Measurements from ENCODE around the gene GSAP. TPM values are rescaled to one million over a fixed set of nuclear protein-coding genes. Genes with fewer than 3 reads are reported as not detected.
"Not testable (repeated sequence)": the region's sequence is repeated elsewhere in the genome, so short reads cannot be mapped to it uniquely, and the experiment has no call there.

Gene GSAP
- total RNA-seq, 2 experiments from 2014 or later = 1.1 to 1.4 TPM

DNA sequence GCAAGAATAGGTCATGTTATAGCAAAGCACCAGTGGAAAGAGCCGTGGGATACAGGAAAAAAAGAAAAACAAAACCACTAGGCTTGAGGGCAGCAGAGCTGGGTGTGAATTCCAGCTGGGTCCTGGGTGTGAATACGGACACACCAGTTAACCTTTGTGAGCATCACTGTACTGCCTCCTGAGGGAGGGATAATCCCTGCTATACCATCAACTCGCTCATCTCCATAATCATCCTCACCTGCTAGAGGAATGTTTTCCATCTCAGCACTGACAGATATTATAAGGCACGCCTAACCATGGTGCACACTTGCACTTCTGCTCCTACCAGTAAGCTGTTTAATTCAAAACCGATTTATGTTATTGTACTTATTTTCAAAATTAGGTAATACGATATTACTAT, 62.2 kb downstream of the GSAP start:
- H3K36me3 Mint-ChIP-seq (ENCODE audit: low read depth) = no peaks in the 10 kb centered on the region
- intact Hi-C loops (cut with DNase I, micrococcal nuclease) = loop anchor here (2.0 to 5.0 kb wide), 3 partner anchors 23 to 183 kb away; partner anchors contain the start of gene PTPN12 (in 1 of the 2)
- ChIA-PET CTCF (no interaction called here), POLR2A (no interaction called here)
- H3K9me3 Mint-ChIP-seq (ENCODE audit: low read depth) = no peaks in the 10 kb centered on the region
- DNase-seq = no peak
- H3K27me3 Mint-ChIP-seq = no peaks in the 10 kb centered on the region
- peaks cover 48% of the 10 kb centered on the region for H3K4me1 Mint-ChIP-seq
- ATAC-seq = no peak
- no peak overlapping the region for H3K27ac Mint-ChIP-seq
- no peak overlapping the region for H3K4me3 Mint-ChIP-seq

GRCh38 chr7:77353407-77353721, 62.8 kb downstream of the GSAP start:
- CTCF ChIA-PET = no interaction called here
- no peak overlapping the region for H3K4me3 Mint-ChIP-seq
- no peaks in the 10 kb centered on the region for H3K27me3 Mint-ChIP-seq
- peaks cover 53% of the 10 kb centered on the region for H3K4me1 Mint-ChIP-seq
- intact Hi-C loops (cut with DNase I, micrococcal nuclease) = loop anchor here (2.0 to 5.0 kb wide), 3 partner anchors 23 to 184 kb away; partner anchors contain the start of gene PTPN12 (in 1 of the 2)
- ATAC-seq (no peak), DNase-seq (no peak)
- H3K9me3 Mint-ChIP-seq (ENCODE audit: low read depth) = no peaks in the 10 kb centered on the region
- no peaks in the 10 kb centered on the region for H3K36me3 Mint-ChIP-seq (ENCODE audit: low read depth)
- no peak overlapping the region for H3K27ac Mint-ChIP-seq
- POLR2A ChIA-PET = no interaction called here

DNA sequence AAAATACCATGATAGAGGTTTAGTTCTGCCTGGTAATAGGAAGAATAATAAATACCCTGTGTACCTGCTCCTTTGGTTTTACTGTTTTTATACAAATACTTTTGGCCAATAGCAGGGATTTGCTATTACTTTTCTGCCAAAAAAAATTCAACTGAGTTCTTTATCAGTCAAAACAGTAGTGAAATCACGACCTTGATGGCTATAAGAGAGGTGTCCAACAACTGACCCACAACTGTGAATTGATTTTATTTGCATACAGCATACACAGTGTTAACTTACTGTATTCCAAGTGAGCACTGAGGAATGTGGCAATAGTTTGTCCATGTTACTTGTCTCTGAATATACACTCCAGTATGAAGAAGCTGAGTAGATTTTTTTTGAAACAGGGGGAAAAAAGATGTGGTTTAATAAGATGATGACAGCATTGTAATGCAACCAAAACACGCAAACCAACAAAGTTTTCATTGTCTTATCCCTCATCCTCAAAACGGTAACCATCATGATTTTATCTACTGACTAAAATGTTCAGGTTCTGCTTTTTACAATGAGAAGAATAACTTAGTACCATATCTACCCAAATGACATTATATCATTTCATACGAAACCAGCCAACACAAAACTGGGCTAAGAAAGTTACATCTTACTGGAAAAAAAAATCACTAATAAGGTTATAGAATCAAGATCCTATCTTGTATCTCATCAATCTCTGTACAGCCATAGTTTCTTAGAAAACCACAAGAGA, 63.3 kb downstream of the GSAP start:
- H3K4me3 Mint-ChIP-seq = no peak overlapping the region
- peak overlapping the region; percentile 40 for H3K27ac Mint-ChIP-seq
- H3K36me3 Mint-ChIP-seq (ENCODE audit: low read depth) = no peaks in the 10 kb centered on the region
- H3K4me1 Mint-ChIP-seq = peaks cover 56% of the 10 kb centered on the region
- ATAC-seq = peak; percentile 21
- intact Hi-C loops (cut with DNase I, micrococcal nuclease) = loop anchor here (2.0 to 5.0 kb wide), 3 partner anchors 22 to 184 kb away; partner anchors contain the start of gene PTPN12 (in 1 of the 2)
- POLR2A ChIA-PET = interaction anchor here (0.7 to 0.8 kb wide), 2 partner anchors 100 to 303 kb away, joined by 4 to 6 read pairs; no protein-coding TSS in a partner anchor
- H3K9me3 Mint-ChIP-seq (ENCODE audit: low read depth) = no peaks in the 10 kb centered on the region
- no peak for DNase-seq
- CTCF ChIA-PET = no interaction called here
- H3K27me3 Mint-ChIP-seq = no peaks in the 10 kb centered on the region

DNA sequence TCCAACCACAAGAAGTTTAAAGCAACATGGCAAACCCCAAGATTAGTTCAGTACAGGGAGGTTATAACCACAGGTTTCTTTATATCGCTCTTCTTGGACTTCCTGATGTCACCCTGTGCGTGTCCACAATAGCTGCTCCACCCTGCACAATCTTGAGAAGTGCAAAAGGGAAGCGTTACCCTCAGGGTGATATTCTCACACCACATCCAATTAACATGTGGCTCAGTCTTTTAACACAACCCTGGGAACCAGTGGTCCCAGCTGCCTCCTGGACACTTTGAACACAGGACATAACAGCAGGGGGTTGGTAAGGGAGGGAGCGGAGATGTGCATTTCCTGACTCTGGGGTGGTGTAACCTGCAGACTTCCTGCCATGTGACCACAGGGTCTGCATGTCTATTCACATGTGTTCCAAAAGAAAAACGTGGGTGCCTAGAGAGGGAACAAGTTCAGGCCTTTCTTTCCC, 64.6 kb downstream of the GSAP start:
- H3K9me3 Mint-ChIP-seq (ENCODE audit: low read depth) = no peaks in the 10 kb centered on the region
- ATAC-seq = peak; percentile 83
- H3K4me1 Mint-ChIP-seq = peaks cover 56% of the 10 kb centered on the region
- H3K36me3 Mint-ChIP-seq (ENCODE audit: low read depth) = no peaks in the 10 kb centered on the region
- no peaks in the 10 kb centered on the region for H3K27me3 Mint-ChIP-seq
- CTCF ChIA-PET = interaction anchor here (1.1 kb wide), 1 partner anchor 31 kb away, joined by 3 read pairs; no protein-coding TSS in a partner anchor
- intact Hi-C loops (cut with DNase I, micrococcal nuclease) = loop anchor here (2.0 to 5.0 kb wide), 4 partner anchors 21 to 186 kb away; partner anchors contain the start of gene PTPN12 (in 2 of the 2)
- peak overlapping the region; percentile 53 for H3K4me3 Mint-ChIP-seq
- POLR2A ChIA-PET = no interaction called here
- DNase-seq = peak; percentile 55
- peak overlapping the region; percentile 87 for H3K27ac Mint-ChIP-seq

DNA sequence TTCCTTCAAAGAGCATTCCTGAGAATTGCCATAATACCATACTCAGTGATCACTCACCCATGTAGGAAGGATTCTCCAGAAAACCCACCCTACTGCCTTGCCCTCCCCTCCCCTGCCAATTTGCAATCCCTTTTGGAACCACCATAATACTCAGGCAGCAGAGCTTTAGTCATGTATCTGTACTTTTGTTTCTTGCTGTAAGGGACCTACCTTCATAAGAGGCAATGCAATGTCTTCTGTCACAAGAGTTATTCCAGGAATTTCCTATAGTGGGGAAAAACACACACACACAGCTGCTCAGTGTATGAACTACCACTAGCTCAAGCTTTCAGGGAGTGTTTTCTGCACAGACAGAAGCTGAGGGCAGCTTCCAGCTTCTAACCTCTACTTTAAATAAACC, 67.0 kb downstream of the GSAP start:
- peaks cover 42% of the 10 kb centered on the region for H3K4me1 Mint-ChIP-seq
- no peaks in the 10 kb centered on the region for H3K27me3 Mint-ChIP-seq
- ChIA-PET POLR2A (no interaction called here), CTCF (interaction anchor here (0.5 to 1.2 kb wide), 2 partner anchors 309 to 376 kb away, joined by 3 to 4 read pairs; no protein-coding TSS in a partner anchor)
- H3K9me3 Mint-ChIP-seq (ENCODE audit: low read depth) = no peaks in the 10 kb centered on the region
- H3K36me3 Mint-ChIP-seq (ENCODE audit: low read depth) = no peaks in the 10 kb centered on the region
- DNase-seq (no peak), ATAC-seq (no peak)
- no peak overlapping the region for H3K4me3 Mint-ChIP-seq
- H3K27ac Mint-ChIP-seq = no peak overlapping the region
- intact Hi-C loops (cut with DNase I, micrococcal nuclease) = no loop called here

DNA sequence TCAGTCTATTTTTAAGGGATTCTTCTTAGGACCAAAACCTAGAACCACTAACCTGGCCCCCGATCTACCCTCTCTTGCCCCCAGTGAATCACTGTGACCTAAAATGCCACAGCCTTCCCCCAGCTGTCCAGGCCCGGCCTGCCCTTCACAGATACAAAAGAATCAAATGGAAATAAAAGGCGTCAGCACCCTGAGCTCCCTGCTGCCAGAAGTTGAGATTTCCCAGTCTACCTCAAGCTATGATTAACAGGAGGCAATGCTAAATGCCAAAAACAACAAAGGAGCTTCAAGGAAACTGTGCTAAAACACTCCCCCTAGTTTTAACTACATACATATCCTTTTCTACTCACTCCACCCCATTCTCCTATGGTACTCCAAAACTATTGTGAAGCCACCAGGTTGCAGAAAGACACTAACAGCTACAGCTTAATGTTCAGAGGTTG, 67.8 kb downstream of the GSAP start:
- H3K36me3 Mint-ChIP-seq (ENCODE audit: low read depth) = no peaks in the 10 kb centered on the region
- no peak overlapping the region for H3K4me3 Mint-ChIP-seq
- POLR2A ChIA-PET = no interaction called here
- intact Hi-C loops (cut with DNase I, micrococcal nuclease) = no loop called here
- H3K27me3 Mint-ChIP-seq = no peaks in the 10 kb centered on the region
- H3K27ac Mint-ChIP-seq = no peak overlapping the region
- H3K9me3 Mint-ChIP-seq (ENCODE audit: low read depth) = no peaks in the 10 kb centered on the region
- CTCF ChIA-PET = interaction anchor here (0.6 to 1.2 kb wide), 3 partner anchors 84 to 310 kb away, joined by 3 to 4 read pairs (median 4); no protein-coding TSS in a partner anchor
- ATAC-seq = no peak
- H3K4me1 Mint-ChIP-seq = peaks cover 34% of the 10 kb centered on the region
- no peak for DNase-seq

GRCh38 chr7:77346441-77346840, 69.7 kb downstream of the GSAP start:
- DNase-seq (no peak), ATAC-seq (no peak)
- H3K4me1 Mint-ChIP-seq = peaks cover 16% of the 10 kb centered on the region
- ChIA-PET POLR2A (no interaction called here), CTCF (interaction anchor here (0.6 kb wide), 1 partner anchor 219 kb away, joined by 5 read pairs; no protein-coding TSS in a partner anchor)
- intact Hi-C loops (cut with DNase I, micrococcal nuclease) = no loop called here
- no peak overlapping the region for H3K4me3 Mint-ChIP-seq
- H3K27me3 Mint-ChIP-seq = no peaks in the 10 kb centered on the region
- no peak overlapping the region for H3K27ac Mint-ChIP-seq
- H3K9me3 Mint-ChIP-seq (ENCODE audit: low read depth) = no peaks in the 10 kb centered on the region
- no peaks in the 10 kb centered on the region for H3K36me3 Mint-ChIP-seq (ENCODE audit: low read depth)

DNA sequence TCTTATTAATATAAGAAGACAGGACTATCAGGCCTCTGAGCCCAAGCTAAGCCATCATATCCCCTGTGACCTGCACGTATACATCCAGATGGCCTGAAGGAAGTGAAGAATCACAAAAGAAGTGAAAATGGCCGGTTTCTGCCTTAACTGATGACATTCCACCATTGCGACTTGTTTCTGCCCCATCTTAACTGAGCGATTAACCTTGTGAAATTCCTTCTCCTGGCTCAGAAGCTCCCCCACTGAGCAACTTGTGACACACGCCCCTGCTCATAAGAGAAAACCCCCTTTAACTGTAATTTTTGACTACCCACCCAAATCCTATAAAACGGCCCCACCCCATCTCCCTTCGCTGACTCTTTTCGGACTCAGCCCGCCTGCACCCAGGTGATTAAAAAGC, 70.7 kb downstream of the GSAP start:
- ATAC-seq; H3K4me3 Mint-ChIP-seq; H3K27me3 Mint-ChIP-seq; CTCF ChIA-PET; intact Hi-C loops (cut with DNase I, micrococcal nuclease); DNase-seq; POLR2A ChIA-PET; H3K9me3 Mint-ChIP-seq (ENCODE audit: low read depth); H3K36me3 Mint-ChIP-seq (ENCODE audit: low read depth); H3K27ac Mint-ChIP-seq: not testable (repeated sequence)
- peaks cover 12% of the 10 kb centered on the region for H3K4me1 Mint-ChIP-seq

DNA sequence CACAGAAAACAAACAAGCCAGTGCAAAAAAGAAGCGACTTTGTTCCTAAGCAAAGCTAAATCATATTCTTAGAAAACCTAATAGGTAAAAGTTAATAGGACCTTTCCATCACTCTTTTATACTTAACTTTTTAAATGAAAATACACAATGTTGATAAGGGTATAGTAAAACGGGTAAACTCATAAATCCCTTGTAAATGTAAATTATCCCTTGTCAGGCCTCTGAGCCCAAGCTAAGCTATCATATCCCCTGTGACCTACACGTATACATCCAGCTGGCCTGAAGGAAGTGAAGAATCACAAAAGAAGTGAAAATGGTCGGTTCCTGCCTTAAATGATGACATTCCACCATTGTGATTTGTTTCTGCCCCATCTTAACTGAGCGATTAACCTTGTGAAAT, 76.4 kb downstream of the GSAP start:
- no peaks in the 10 kb centered on the region for H3K36me3 Mint-ChIP-seq (ENCODE audit: low read depth)
- intact Hi-C loops (cut with DNase I, micrococcal nuclease) = no loop called here
- no peaks in the 10 kb centered on the region for H3K27me3 Mint-ChIP-seq
- no peaks in the 10 kb centered on the region for H3K9me3 Mint-ChIP-seq (ENCODE audit: low read depth)
- ATAC-seq (no peak), DNase-seq (no peak)
- ChIA-PET POLR2A (no interaction called here), CTCF (interaction anchor here (0.6 kb wide), 1 partner anchor 280 kb away, joined by 3 read pairs; no protein-coding TSS in a partner anchor)
- H3K27ac Mint-ChIP-seq = no peak overlapping the region
- peaks cover 11% of the 10 kb centered on the region for H3K4me1 Mint-ChIP-seq
- no peak overlapping the region for H3K4me3 Mint-ChIP-seq

DNA sequence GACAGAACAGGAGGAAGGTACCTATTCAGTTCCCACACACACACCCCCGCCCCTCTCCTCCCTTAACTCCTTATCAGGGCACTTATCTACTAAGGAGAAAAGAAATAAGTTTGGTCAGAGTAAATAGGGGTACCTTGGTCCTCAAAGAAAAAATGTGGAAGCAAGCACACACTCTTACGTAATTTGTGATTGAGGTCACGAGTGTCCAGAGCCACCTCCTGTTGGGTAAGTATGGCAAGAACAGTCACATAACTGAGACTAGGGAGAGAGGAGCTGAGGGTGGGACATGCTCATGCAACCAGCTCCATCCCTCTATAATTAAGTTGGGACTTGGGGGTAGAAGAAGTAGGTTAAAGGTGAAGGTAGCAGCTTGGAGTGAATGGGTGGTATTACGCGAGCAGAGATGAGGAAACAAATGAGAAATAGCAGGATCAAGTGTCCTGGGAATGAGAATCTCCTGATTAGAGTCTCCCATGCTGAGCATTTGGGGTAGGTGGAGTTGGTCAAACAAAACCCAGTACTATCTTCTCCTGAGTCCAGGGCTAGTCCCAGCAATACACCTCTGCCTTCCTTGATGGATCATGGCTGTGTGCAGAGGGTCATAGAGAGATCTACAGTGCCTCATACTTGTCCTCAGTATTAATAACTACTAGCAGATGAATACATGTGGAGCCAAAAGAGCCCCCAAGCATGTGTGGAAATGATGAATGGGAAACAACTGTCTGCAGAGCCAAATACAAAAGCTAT, 77.1 kb downstream of the GSAP start:
- ChIA-PET CTCF (interaction anchor here (0.6 kb wide), 1 partner anchor 280 kb away, joined by 3 read pairs; no protein-coding TSS in a partner anchor), POLR2A (no interaction called here)
- Mint-ChIP-seq H3K4me1 (peaks cover 11% of the 10 kb centered on the region), H3K27me3 (no peaks in the 10 kb centered on the region), H3K27ac (no peak overlapping the region), H3K9me3 (ENCODE audit: low read depth) (no peaks in the 10 kb centered on the region), H3K4me3 (no peak overlapping the region), H3K36me3 (ENCODE audit: low read depth) (no peaks in the 10 kb centered on the region)
- ATAC-seq (no peak), DNase-seq (no peak)
- intact Hi-C loops (cut with DNase I, micrococcal nuclease) = no loop called here

DNA sequence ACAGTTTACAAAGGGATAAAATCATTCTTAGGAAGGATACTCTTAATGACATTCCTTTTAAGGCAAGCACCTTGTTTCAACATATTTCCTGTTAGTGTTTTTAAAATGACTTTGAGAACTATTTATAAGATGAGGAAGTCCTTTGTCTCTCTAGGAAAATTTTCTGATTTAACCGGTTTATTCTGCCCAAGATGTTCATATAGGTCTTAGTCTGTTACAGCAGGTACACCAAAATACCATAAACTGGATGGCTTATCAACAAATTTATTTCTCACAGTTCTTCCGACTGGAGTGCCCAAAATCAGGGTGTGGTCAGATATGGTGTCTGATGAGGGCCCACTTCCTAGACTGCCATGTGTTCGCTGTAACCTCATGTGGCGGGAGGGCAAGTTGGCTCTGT, 77.9 kb downstream of the GSAP start:
- H3K27ac Mint-ChIP-seq = no peak overlapping the region
- no peak for ATAC-seq
- H3K4me3 Mint-ChIP-seq = no peak overlapping the region
- no peaks in the 10 kb centered on the region for H3K9me3 Mint-ChIP-seq (ENCODE audit: low read depth)
- ChIA-PET CTCF (no interaction called here), POLR2A (interaction anchor here (0.6 kb wide), 1 partner anchor 12 kb away, joined by 8 read pairs; no protein-coding TSS in a partner anchor)
- peaks cover 11% of the 10 kb centered on the region for H3K4me1 Mint-ChIP-seq
- intact Hi-C loops (cut with DNase I, micrococcal nuclease) = no loop called here
- H3K36me3 Mint-ChIP-seq (ENCODE audit: low read depth) = no peaks in the 10 kb centered on the region
- DNase-seq = no peak
- no peaks in the 10 kb centered on the region for H3K27me3 Mint-ChIP-seq
